Nucleus accumbens (tissue), 56 donors: ENCODE measurements around the gene PTPRT.
A peak's percentile ranks its signal among the peaks of the same experiment; 100 is the strongest.

ENCODE experiments used
- DNase-seq, 56 donors: peaks; one replicate each; lab custom pipeline; 2025; lab: John Stamatoyannopoulos, UW

The PTPRT gene

GRCh38 chr20:42985628-42986027, 204.1 kb downstream of the PTPRT start:
- no peak for DNase-seq

- no peak for DNase-seq
Measured at GRCh38 chr20:42982218-42982617, 207.5 kb downstream of the PTPRT start.

- no peak for DNase-seq
Measured at GRCh38 chr20:42981253-42981652, 208.5 kb downstream of the PTPRT start.

- no peak for DNase-seq
Measured at GRCh38 chr20:42979720-42980119, 210.0 kb downstream of the PTPRT start.

- DNase-seq: no peak
Measured at GRCh38 chr20:42978184-42978974, 211.3 kb downstream of the PTPRT start.

- DNase-seq: no peak
Measured at GRCh38 chr20:42975974-42976373, 213.7 kb downstream of the PTPRT start.

GRCh38 chr20:42974347-42974746, 215.4 kb downstream of the PTPRT start:
- DNase-seq: peak in 8 of 56 donors; percentile 2 to 38 (median 6)

GRCh38 chr20:42972591-42972990, 217.1 kb downstream of the PTPRT start:
- DNase-seq: no peak

- no peak for DNase-seq
Measured at GRCh38 chr20:42968746-42969145, 221.0 kb downstream of the PTPRT start.

GRCh38 chr20:42963796-42964195, 225.9 kb downstream of the PTPRT start:
- DNase-seq: no peak

- DNase-seq: no peak
Measured at GRCh38 chr20:42961771-42962170, 227.9 kb downstream of the PTPRT start.

GRCh38 chr20:42959996-42960395, 229.7 kb downstream of the PTPRT start:
- no peak for DNase-seq

- no peak for DNase-seq
Measured at GRCh38 chr20:42958367-42959069, 231.2 kb downstream of the PTPRT start.

- DNase-seq: no peak
Measured at GRCh38 chr20:42957704-42958095, 232.0 kb downstream of the PTPRT start.

- no peak for DNase-seq
Measured at GRCh38 chr20:42957018-42957703, 232.5 kb downstream of the PTPRT start.

- no peak for DNase-seq
Measured at GRCh38 chr20:42955713-42956112, 234.0 kb downstream of the PTPRT start.

- no peak for DNase-seq
Measured at GRCh38 chr20:42954951-42955350, 234.8 kb downstream of the PTPRT start.

GRCh38 chr20:42949950-42950349, 239.8 kb downstream of the PTPRT start:
- DNase-seq: peak in 1 of 56 donors; percentile 1

GRCh38 chr20:42945234-42945994, 244.3 kb downstream of the PTPRT start:
- DNase-seq: no peak

- DNase-seq: no peak
Measured at GRCh38 chr20:42941629-42942028, 248.1 kb downstream of the PTPRT start.
